ENCODE measurements around the gene CHID1.

The CHID1 gene

DNA sequence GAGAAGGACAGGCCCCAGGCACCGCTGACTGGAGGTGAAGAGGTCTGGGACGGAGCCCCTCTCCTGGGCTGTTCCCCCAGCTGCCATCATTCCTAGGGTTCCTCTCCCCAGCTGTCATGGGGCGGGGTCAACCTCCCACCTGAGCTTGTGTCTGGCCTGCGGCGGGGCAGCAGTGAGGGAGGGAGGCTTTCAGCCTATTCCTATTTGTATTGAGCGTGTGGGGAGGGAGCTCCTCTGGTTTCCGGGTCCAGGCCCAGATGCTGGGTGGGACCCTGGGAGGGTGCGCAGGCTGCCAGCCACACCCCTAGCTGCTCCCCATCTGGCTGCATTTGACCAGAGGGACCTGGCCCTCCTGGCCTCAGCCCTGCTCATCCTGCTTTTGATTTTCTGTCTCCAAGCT lies 54.2 kb downstream of the CHID1 start:
- TF ChIP-seq EP300 (IDR thresholded peaks at IDR 0.05; ENCODE audit: borderline replicate concordance) (no peak), TAF1 (IDR thresholded peaks at IDR 0.05; ENCODE audit: low read depth) (no peak), TEAD4 (IDR thresholded peaks at IDR 0.05) (no peak), RAD21 (IDR thresholded peaks at IDR 0.05; ENCODE audit: low read depth) (no peak), CEBPB (IDR thresholded peaks at IDR 0.05) (no peak), TCF12 (IDR thresholded peaks at IDR 0.05; ENCODE audit: low read depth) (no peak), YY1 (IDR thresholded peaks at IDR 0.05; ENCODE audit: low read depth) (no peak), REST (IDR thresholded peaks at IDR 0.05; ENCODE audit: low read depth) (no peak), CREB1 (IDR thresholded peaks at IDR 0.05; ENCODE audit: low read depth) (no peak), ZBTB7A (IDR thresholded peaks at IDR 0.05; ENCODE audit: low read depth) (no peak), FOXM1 (IDR thresholded peaks at IDR 0.05; ENCODE audit: borderline replicate concordance, low read depth) (no peak)

- TF ChIP-seq TEAD4 (IDR thresholded peaks at IDR 0.05) (no peak), ZBTB7A (IDR thresholded peaks at IDR 0.05; ENCODE audit: low read depth) (no peak), TCF12 (IDR thresholded peaks at IDR 0.05; ENCODE audit: low read depth) (no peak), CREB1 (IDR thresholded peaks at IDR 0.05; ENCODE audit: low read depth) (no peak), RAD21 (IDR thresholded peaks at IDR 0.05; ENCODE audit: low read depth) (no peak), YY1 (IDR thresholded peaks at IDR 0.05; ENCODE audit: low read depth) (no peak), REST (IDR thresholded peaks at IDR 0.05; ENCODE audit: low read depth) (no peak), TAF1 (IDR thresholded peaks at IDR 0.05; ENCODE audit: low read depth) (no peak), FOXM1 (IDR thresholded peaks at IDR 0.05; ENCODE audit: borderline replicate concordance, low read depth) (no peak), CEBPB (IDR thresholded peaks at IDR 0.05) (no peak), EP300 (IDR thresholded peaks at IDR 0.05; ENCODE audit: borderline replicate concordance) (no peak), EGR1 (IDR thresholded peaks at IDR 0.05) (no peak), NFIC (IDR thresholded peaks at IDR 0.05) (no peak)
- TF ChIP-seq, protein P1, sequence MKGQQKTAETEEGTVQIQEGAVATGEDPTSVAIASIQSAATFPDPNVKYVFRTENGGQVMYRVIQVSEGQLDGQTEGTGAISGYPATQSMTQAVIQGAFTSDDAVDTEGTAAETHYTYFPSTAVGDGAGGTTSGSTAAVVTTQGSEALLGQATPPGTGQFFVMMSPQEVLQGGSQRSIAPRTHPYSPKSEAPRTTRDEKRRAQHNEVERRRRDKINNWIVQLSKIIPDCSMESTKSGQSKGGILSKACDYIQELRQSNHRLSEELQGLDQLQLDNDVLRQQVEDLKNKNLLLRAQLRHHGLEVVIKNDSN (IDR thresholded peaks at IDR 0.05) = no peak
- TF ChIP-seq, protein P2, sequence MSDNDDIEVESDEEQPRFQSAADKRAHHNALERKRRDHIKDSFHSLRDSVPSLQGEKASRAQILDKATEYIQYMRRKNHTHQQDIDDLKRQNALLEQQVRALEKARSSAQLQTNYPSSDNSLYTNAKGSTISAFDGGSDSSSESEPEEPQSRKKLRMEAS (IDR thresholded peaks at IDR 0.05) = no peak
Measured at GRCh38 chr11:855796-856195, 54.8 kb downstream of the CHID1 start.

GRCh38 chr11:855330-855674 lies 55.3 kb downstream of the CHID1 start:
- no peak for TF ChIP-seq EGR1 (IDR thresholded peaks at IDR 0.05)
- TF ChIP-seq REST (IDR thresholded peaks at IDR 0.05; ENCODE audit: low read depth) = no peak
- TF ChIP-seq RAD21 (IDR thresholded peaks at IDR 0.05; ENCODE audit: low read depth) = no peak

- no peak for TF ChIP-seq TAF1 (IDR thresholded peaks at IDR 0.05; ENCODE audit: low read depth)
- TF ChIP-seq ZBTB7A (IDR thresholded peaks at IDR 0.05; ENCODE audit: low read depth) = no peak
- no peak for TF ChIP-seq YY1 (IDR thresholded peaks at IDR 0.05; ENCODE audit: low read depth)
- no peak for TF ChIP-seq EP300 (IDR thresholded peaks at IDR 0.05; ENCODE audit: borderline replicate concordance)
- TF ChIP-seq NFIC (IDR thresholded peaks at IDR 0.05) = no peak
- TF ChIP-seq, protein P1 (IDR thresholded peaks at IDR 0.05) = no peak
Measured at GRCh38 chr11:854601-855329, 55.8 kb downstream of the CHID1 start.
